HEK293 (cell line): ENCODE results near the gene BMPR1A.

Experiments used
- CTCF ChIA-PET: fragments of 350-600 bp; formaldehyde crosslinking; extraction: SDS; loops from one replicate; lab custom pipeline; 2021; ENCODE audit warnings: antibody characterized with exemption; lab: Yijun Ruan, JAX
- POLR2A ChIA-PET: fragments of 300-600 bp; formaldehyde crosslinking; extraction: SDS; loops from one replicate; lab custom pipeline; 2020; ENCODE audit warnings: antibody characterized with exemption, inconsistent platforms; lab: Yijun Ruan, JAX
- H3K27ac ChIP-seq: fragments of 200-500 bp; sonication (Bioruptor generic); 2 replicates; pipeline ENCODE4 v1.5.1; 2014; ENCODE audit warnings: low read depth, low read length, control low read depth, inconsistent platforms; ENCODE audit errors: extremely low read depth
- H3K36me3 ChIP-seq, 2 experiments: fragments of 200-500 bp in 1 of 2; sonication (Bioruptor generic) in 1 of 2; 1 replicate in 1 of 2; 2 replicates in 1 of 2; pipeline ENCODE4 v1.5.1; 2014 to 2017; ENCODE audit warnings: inconsistent platforms in 2 of 2, low read length in 2 of 2; ENCODE audit not compliant: control insufficient read depth in 2 of 2, insufficient read depth in 1 of 2
- H3K4me1 ChIP-seq: fragments of 200-500 bp; sonication (Bioruptor generic); 2 replicates; pipeline ENCODE4 v1.5.1; 2014; ENCODE audit warnings: mild to moderate bottlenecking, low read length, inconsistent platforms; ENCODE audit not compliant: control insufficient read depth, insufficient read depth
- H3K4me3 ChIP-seq: 2 replicates; pipeline ENCODE4 v1.5.1; 2011; ENCODE audit warnings: low read depth, mild to moderate bottlenecking, control low read depth, low read length, moderate library complexity
- H3K9me3 ChIP-seq: fragments of 200-500 bp; sonication (Bioruptor generic); 2 replicates; pipeline ENCODE4 v1.5.1; 2014; ENCODE audit warnings: low read depth, low read length, inconsistent platforms; ENCODE audit not compliant: control insufficient read depth, insufficient read depth
- CTCF ChIP-seq: fragments of 450-650 bp; formaldehyde crosslinking; IDR thresholded peaks from 2 replicates; pipeline ENCODE4 v1.5.1; 2016; ENCODE audit warnings: missing biosample characterization, missing genetic modification characterization
- KLF16 ChIP-seq: fragments of 450-650 bp; formaldehyde crosslinking; IDR thresholded peaks from 2 replicates; pipeline ENCODE4 v1.5.1; 2017; ENCODE audit warnings: missing biosample characterization, missing genetic modification characterization
- ZBTB48 ChIP-seq: fragments of 450-650 bp; formaldehyde crosslinking; IDR thresholded peaks from 2 replicates; pipeline ENCODE4 v1.5.1; 2016; ENCODE audit warnings: missing biosample characterization, missing genetic modification characterization
- ZNF112 ChIP-seq: fragments of 450-650 bp; formaldehyde crosslinking; IDR thresholded peaks from 2 replicates; pipeline ENCODE4 v1.5.0; 2017; ENCODE audit warnings: missing biosample characterization, missing genetic modification characterization
- ZNF114 ChIP-seq: fragments of 450-650 bp; formaldehyde crosslinking; IDR thresholded peaks from 2 replicates; pipeline ENCODE4 v1.5.0; 2017; ENCODE audit warnings: missing biosample characterization, missing genetic modification characterization
- ZNF138 ChIP-seq: fragments of 450-650 bp; formaldehyde crosslinking; IDR thresholded peaks from 2 replicates; pipeline ENCODE4 v1.5.1; 2016; ENCODE audit warnings: missing biosample characterization, missing genetic modification characterization, borderline replicate concordance
- ZNF157 ChIP-seq: fragments of 450-650 bp; formaldehyde crosslinking; IDR thresholded peaks from 2 replicates; pipeline ENCODE4 v1.5.1; 2016; ENCODE audit warnings: missing biosample characterization, missing genetic modification characterization
- ZNF184 ChIP-seq: fragments of 450-650 bp; IDR thresholded peaks from 2 replicates; pipeline ENCODE4 v1.5.1; 2018; ENCODE audit warnings: missing biosample characterization, mild to moderate bottlenecking, missing genetic modification characterization
- ZNF19 ChIP-seq: fragments of 450-650 bp; formaldehyde crosslinking; IDR thresholded peaks from 2 replicates; pipeline ENCODE4; 2016; ENCODE audit warnings: missing biosample characterization, missing genetic modification characterization, low read depth
- ZNF23 ChIP-seq: fragments of 450-650 bp; formaldehyde crosslinking; IDR thresholded peaks from 2 replicates; pipeline ENCODE4 v1.5.1; 2016; ENCODE audit warnings: missing biosample characterization, missing genetic modification characterization, borderline replicate concordance
- ZNF335 ChIP-seq: fragments of 450-650 bp; formaldehyde crosslinking; conservative IDR thresholded peaks from 2 replicates; pipeline ENCODE4 v1.5.1; 2016; ENCODE audit warnings: missing biosample characterization, missing genetic modification characterization
- ZNF350 ChIP-seq: fragments of 450-650 bp; formaldehyde crosslinking; IDR thresholded peaks from 2 replicates; pipeline ENCODE4 v1.5.0; 2017; ENCODE audit warnings: missing biosample characterization, mild to moderate bottlenecking, missing genetic modification characterization
- ZNF37A ChIP-seq: fragments of 450-650 bp; IDR thresholded peaks from 2 replicates; pipeline ENCODE4 v1.5.1; 2018; ENCODE audit warnings: missing biosample characterization, missing genetic modification characterization
- ZNF571 ChIP-seq: fragments of 450-650 bp; formaldehyde crosslinking; IDR thresholded peaks from 2 replicates; pipeline ENCODE4 v1.5.0; 2017; ENCODE audit warnings: missing biosample characterization, missing genetic modification characterization
- ZNF610 ChIP-seq: fragments of 450-650 bp; formaldehyde crosslinking; IDR thresholded peaks from 2 replicates; pipeline ENCODE4 v1.5.1; 2016; ENCODE audit warnings: missing biosample characterization, missing genetic modification characterization, borderline replicate concordance
- ZNF623 ChIP-seq: fragments of 450-650 bp; formaldehyde crosslinking; IDR thresholded peaks from 2 replicates; pipeline ENCODE4 v1.5.1; 2016; ENCODE audit warnings: missing biosample characterization, missing genetic modification characterization
- ZNF624 ChIP-seq: fragments of 450-650 bp; formaldehyde crosslinking; IDR thresholded peaks from 2 replicates; pipeline ENCODE4 v1.5.1; 2017; ENCODE audit warnings: missing biosample characterization, missing genetic modification characterization
- ZNF664 ChIP-seq: fragments of 450-650 bp; formaldehyde crosslinking; IDR thresholded peaks from 2 replicates; pipeline ENCODE4 v1.5.1; 2016; ENCODE audit warnings: missing biosample characterization, missing genetic modification characterization
- ZNF843 ChIP-seq: fragments of 450-650 bp; formaldehyde crosslinking; IDR thresholded peaks from 2 replicates; pipeline ENCODE4 v1.5.1; 2016; ENCODE audit warnings: missing biosample characterization, missing genetic modification characterization
- ZSCAN30 ChIP-seq: fragments of 450-650 bp; IDR thresholded peaks from 2 replicates; pipeline ENCODE4 v1.5.1; 2018; ENCODE audit warnings: missing biosample characterization, mild to moderate bottlenecking, missing genetic modification characterization, moderate library complexity
- ZXDB ChIP-seq: fragments of 450-650 bp; formaldehyde crosslinking; IDR thresholded peaks from 2 replicates; pipeline ENCODE4 v1.5.1; 2016; ENCODE audit warnings: missing biosample characterization, missing genetic modification characterization

Gene BMPR1A

GRCh38 chr10:86817246-86817645, 60.8 kb downstream of the BMPR1A start:
- H3K27ac ChIP-seq, result no peak overlapping the region
- peaks cover 0 to 3% of the 10 kb centered on the region in 2 experiments; a peak in 2 of 3 replicates for H3K36me3 ChIP-seq
- no peak for TF ChIP-seq ZNF138 (tag by site-specific recombination)
- TF ChIP-seq, all 188 proteins: peak for 0
- ChIA-PET POLR2A (no interaction called here), CTCF (interaction anchor here (0.7 kb wide), 1 partner anchor 49 kb away, joined by 3 read pairs; no protein-coding TSS in a partner anchor)
- no peaks in the 10 kb centered on the region for H3K4me1 ChIP-seq
- H3K4me3 ChIP-seq, result no peak overlapping the region
- H3K9me3 ChIP-seq, result no peaks in the 10 kb centered on the region

DNA sequence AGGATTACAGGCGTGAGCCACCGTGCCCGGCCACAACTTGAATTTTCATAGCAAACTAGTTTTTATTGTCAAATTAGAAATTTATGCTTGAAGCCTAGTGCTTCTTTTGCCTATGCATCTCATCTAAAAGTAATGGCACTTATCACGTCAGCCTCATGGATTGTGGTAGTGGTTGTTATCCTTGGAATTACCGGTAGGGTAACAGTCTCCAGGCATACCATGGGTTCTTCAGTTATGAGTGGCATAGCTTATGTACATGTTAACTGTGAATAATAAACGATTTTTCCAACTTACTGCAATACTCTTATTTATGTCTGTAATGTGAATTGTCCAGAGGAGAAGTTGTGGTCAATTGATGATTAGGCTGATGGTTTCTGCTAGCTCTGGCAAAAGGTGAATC, 63.1 kb downstream of the BMPR1A start:
- Histone ChIP-seq H3K4me3 (no peak overlapping the region), H3K36me3 (peaks cover 0 to 3% of the 10 kb centered on the region in 2 experiments; a peak in 2 of 3 replicates), H3K4me1 (peaks cover 8% of the 10 kb centered on the region), H3K27ac (no peak overlapping the region), H3K9me3 (no peaks in the 10 kb centered on the region)
- no peak for TF ChIP-seq ZNF114 (tag by site-specific recombination)
- TF ChIP-seq ZNF624 (tag by site-specific recombination), result no peak
- TF ChIP-seq ZXDB, result no peak
- TF ChIP-seq ZNF184, result no peak
- no peak for TF ChIP-seq ZNF335 (tag by site-specific recombination)
- TF ChIP-seq ZNF664 (tag by site-specific recombination), result 0 out of 2 replicates have a peak, but pooled peaks have one; percentile 52
- TF ChIP-seq ZNF350 (tag by site-specific recombination), result no peak
- CTCF ChIA-PET, result no interaction called here
- POLR2A ChIA-PET, result no interaction called here

DNA sequence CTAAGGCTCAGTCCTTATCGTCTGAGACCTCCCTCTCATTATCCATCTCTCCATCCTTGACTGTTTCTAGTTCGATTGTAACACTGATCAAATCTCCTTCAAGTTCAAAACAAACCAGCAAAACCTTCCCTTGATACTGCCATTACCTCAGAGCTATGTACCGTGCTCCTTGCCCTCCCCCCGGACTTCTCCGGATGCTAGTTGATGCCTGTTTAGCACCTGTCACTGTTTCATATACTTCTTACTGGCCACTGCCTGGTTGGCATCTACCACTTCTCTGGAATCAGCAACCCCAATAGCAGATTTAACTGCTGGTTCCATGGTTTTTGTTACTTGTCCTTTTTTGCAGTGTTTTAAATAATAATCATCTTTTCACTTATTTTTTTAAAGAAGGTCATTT, 64.1 kb downstream of the BMPR1A start:
- TF ChIP-seq ZNF19 (tag by site-specific recombination), result no peak
- TF ChIP-seq ZSCAN30 (tag by site-specific recombination), result no peak
- TF ChIP-seq ZNF610, result no peak
- TF ChIP-seq ZNF37A (tag by site-specific recombination), result no peak
- no peak for TF ChIP-seq ZNF843
- TF ChIP-seq ZNF571 (tag by site-specific recombination), result no peak
- TF ChIP-seq CTCF (tag by site-specific recombination), result no peak
- TF ChIP-seq ZNF157 (tag by site-specific recombination), result no peak
- TF ChIP-seq ZNF664 (tag by site-specific recombination), result no peak
- no peak for TF ChIP-seq ZNF23 (tag by site-specific recombination)
- TF ChIP-seq ZNF623, result no peak
- TF ChIP-seq ZNF112 (tag by site-specific recombination), result no peak
- TF ChIP-seq ZBTB48, result no peak
- TF ChIP-seq KLF16 (tag by site-specific recombination), result no peak
- H3K4me3 ChIP-seq, result no peak overlapping the region
- POLR2A ChIA-PET, result no interaction called here
- no peak overlapping the region for H3K27ac ChIP-seq
- no peaks in the 10 kb centered on the region for H3K9me3 ChIP-seq
- peaks cover 0 to 3% of the 10 kb centered on the region in 2 experiments; a peak in 2 of 3 replicates for H3K36me3 ChIP-seq
- CTCF ChIA-PET, result interaction anchor here (1.2 to 1.3 kb wide), 2 partner anchors 79 to 85 kb away, joined by 3 read pairs; no protein-coding TSS in a partner anchor
- peaks cover 8% of the 10 kb centered on the region for H3K4me1 ChIP-seq
